ENCODE measurements around the gene ANAPC7. TPM values are rescaled to one million over a fixed set of nuclear protein-coding genes. Genes with fewer than 3 reads are reported as not detected.
A peak's percentile ranks its signal among the peaks of the same experiment; 100 is the strongest.

The ANAPC7 gene
- total and polyA plus RNA-seq, 7 donors, result 9.6 to 65.6 (median 31.8) TPM

GRCh38 chr12:110354172-110354780 lies 49.2 kb downstream of the ANAPC7 start:
- peaks cover 0 to 22% (median 5%) of the 10 kb centered on the region in 4 donors for H3K36me3 ChIP-seq
- intact Hi-C loops (cut with DNase I), result no loop called here
- 42 to 49% methylated on average over 7 of the region's 7 CpGs for WGBS, 2 donors
- H3K4me3 ChIP-seq, result no peak overlapping the region
- no peaks in the 10 kb centered on the region for H3K27me3 ChIP-seq
- H3K9me3 ChIP-seq, result no peaks in the 10 kb centered on the region
- H3K27ac ChIP-seq, result no peak overlapping the region
- no peak for DNase-seq
- TF ChIP-seq POLR2AphosphoS5 (IDR thresholded peaks at IDR 0.05), result no peak
- no peak for TF ChIP-seq EP300 (IDR thresholded peaks at IDR 0.05)
- TF ChIP-seq POLR2A (IDR thresholded peaks at IDR 0.05), result no peak
- TF ChIP-seq CTCF (IDR thresholded peaks at IDR 0.05), result no peak
- peaks cover 0 to 6% (median 0%) of the 10 kb centered on the region in 4 donors for H3K4me1 ChIP-seq

- H3K4me3 ChIP-seq, result no peak overlapping the region
- H3K4me1 ChIP-seq, result peaks cover 0 to 10% (median 0%) of the 10 kb centered on the region in 4 donors
- peak; percentile 51 for DNase-seq
- TF ChIP-seq POLR2A (IDR thresholded peaks at IDR 0.05) (no peak), POLR2AphosphoS5 (IDR thresholded peaks at IDR 0.05) (peak in 2 of 4 donors; percentile 35 to 37)
- no peaks in the 10 kb centered on the region for H3K27me3 ChIP-seq
- 63 to 85% methylated on average over 13 of the region's 13 CpGs for WGBS, 2 donors
- no peak overlapping the region for H3K27ac ChIP-seq
- intact Hi-C loops (cut with DNase I), result no loop called here
- no peaks in the 10 kb centered on the region for H3K9me3 ChIP-seq
- H3K36me3 ChIP-seq, result peaks cover 0 to 31% (median 9%) of the 10 kb centered on the region in 4 donors
Observed at GRCh38 chr12:110353211-110353965, 50.1 kb downstream of the ANAPC7 start.

- H3K4me3 ChIP-seq, result no peak overlapping the region
- no peaks in the 10 kb centered on the region for H3K9me3 ChIP-seq
- TF ChIP-seq POLR2AphosphoS5 (IDR thresholded peaks at IDR 0.05), result no peak
- TF ChIP-seq EP300 (IDR thresholded peaks at IDR 0.05), result no peak
- TF ChIP-seq POLR2A (IDR thresholded peaks at IDR 0.05), result no peak
- TF ChIP-seq CTCF (IDR thresholded peaks at IDR 0.05), result no peak
- peaks cover 0 to 11% (median under 1%) of the 10 kb centered on the region in 4 donors for H3K4me1 ChIP-seq
- peaks cover 6 to 41% (median 17%) of the 10 kb centered on the region in 4 donors for H3K36me3 ChIP-seq
- no peaks in the 10 kb centered on the region for H3K27me3 ChIP-seq
- DNase-seq, result no peak
- 84 to 93% methylated on average over 3 of the region's 3 CpGs for WGBS, 2 donors
- H3K27ac ChIP-seq, result no peak overlapping the region
- intact Hi-C loops (cut with DNase I), result no loop called here
Observed at GRCh38 chr12:110352401-110352800, 51.1 kb downstream of the ANAPC7 start.

GRCh38 chr12:110351119-110351518 lies 52.4 kb downstream of the ANAPC7 start:
- Histone ChIP-seq H3K4me3 (no peak overlapping the region), H3K9me3 (no peaks in the 10 kb centered on the region), H3K27ac (no peak overlapping the region), H3K36me3 (peaks cover 7 to 53% (median 24%) of the 10 kb centered on the region in 4 donors), H3K27me3 (no peaks in the 10 kb centered on the region), H3K4me1 (peaks cover 0 to 23% (median 8%) of the 10 kb centered on the region in 4 donors)
- TF ChIP-seq EP300 (IDR thresholded peaks at IDR 0.05), result no peak
- no peak for TF ChIP-seq POLR2A (IDR thresholded peaks at IDR 0.05)
- no peak for TF ChIP-seq POLR2AphosphoS5 (IDR thresholded peaks at IDR 0.05)
- no peak for TF ChIP-seq CTCF (IDR thresholded peaks at IDR 0.05)
- WGBS, 2 donors, result 94 to 95% methylated on average over 8 of the region's 8 CpGs
- intact Hi-C loops (cut with DNase I), result no loop called here
- DNase-seq, result no peak

GRCh38 chr12:110349514-110350151 lies 53.9 kb downstream of the ANAPC7 start:
- no peak overlapping the region for H3K4me3 ChIP-seq
- H3K27ac ChIP-seq, result no peak overlapping the region
- no peaks in the 10 kb centered on the region for H3K27me3 ChIP-seq
- H3K4me1 ChIP-seq, result peaks cover 0 to 24% (median 11%) of the 10 kb centered on the region in 4 donors
- TF ChIP-seq POLR2AphosphoS5 (IDR thresholded peaks at IDR 0.05) (peak in 1 of 4 donors; percentile 15), CTCF (IDR thresholded peaks at IDR 0.05) (no peak)
- 48 to 79% methylated on average over 12 of the region's 12 CpGs for WGBS, 2 donors
- no peaks in the 10 kb centered on the region for H3K9me3 ChIP-seq
- peaks cover 21 to 68% (median 39%) of the 10 kb centered on the region in 4 donors for H3K36me3 ChIP-seq
- no peak for DNase-seq
- intact Hi-C loops (cut with DNase I), result no loop called here
